A204.1 (cell line): ENCODE measurements around the gene STK11IP.

Experiments used
- FAIRE-seq: peaks from 2 replicates; lab custom pipeline; 2012; peaks lifted over from hg19 to GRCh38; lab: Jason Lieb, UNC

STK11IP gene

DNA sequence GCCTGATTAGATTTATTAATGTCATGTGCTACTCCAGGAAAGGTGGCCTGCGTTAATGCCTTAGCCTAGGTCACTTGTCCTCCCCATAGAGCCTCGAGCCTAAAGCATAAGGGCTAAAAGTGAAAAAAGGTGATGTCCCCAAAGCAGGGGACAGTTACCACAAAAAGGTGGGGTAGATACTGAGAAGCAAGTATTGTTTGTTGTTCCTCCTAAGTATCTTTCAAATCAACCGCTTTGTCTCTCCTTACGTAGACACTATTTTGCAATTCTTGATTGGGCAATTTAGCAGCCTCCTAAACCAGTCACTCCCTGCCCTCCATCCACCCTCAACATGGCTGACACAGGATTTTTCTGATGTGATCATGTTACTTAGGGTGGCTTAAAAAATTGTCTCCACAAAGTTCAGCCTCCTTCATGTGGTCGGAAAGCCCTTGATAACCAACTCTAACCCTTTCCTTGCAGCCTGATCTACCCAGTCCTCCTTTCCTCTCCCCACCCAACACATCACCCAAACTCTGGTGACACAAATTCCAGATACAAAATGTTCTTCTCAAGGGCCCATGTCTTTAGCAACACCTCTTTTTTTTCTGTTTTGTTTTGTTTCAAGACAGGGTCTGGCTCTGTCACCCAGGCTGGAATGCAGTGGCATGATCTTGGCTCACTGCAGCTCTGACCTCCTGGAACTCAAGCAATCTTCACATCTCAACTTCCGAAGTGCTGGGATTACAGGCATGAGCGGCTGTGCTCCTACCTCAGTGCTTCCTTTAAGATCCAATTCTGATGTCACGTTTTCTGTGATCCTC lies 18.6 kb upstream of the STK11IP start:
- no peak for FAIRE-seq

DNA sequence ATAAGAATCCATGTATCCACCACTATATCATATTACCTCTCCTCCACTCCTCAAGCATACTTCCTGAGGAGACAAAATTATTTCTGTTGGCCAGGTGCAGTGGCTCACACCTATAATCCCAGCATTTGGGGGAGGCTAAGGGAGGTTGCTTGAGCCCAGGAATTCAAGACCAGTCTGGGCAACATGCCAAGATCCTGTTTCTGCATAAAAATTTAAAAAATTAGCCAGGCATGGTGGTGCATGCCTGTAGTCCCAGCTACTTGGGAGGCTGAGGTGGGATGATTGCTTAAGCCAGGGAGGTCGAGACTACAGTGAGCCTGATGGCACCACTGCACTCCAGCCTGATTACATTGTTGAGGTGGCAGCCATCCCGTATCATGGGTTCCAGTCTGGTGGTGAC lies 16.3 kb upstream of the STK11IP start:
- no peak for FAIRE-seq

DNA sequence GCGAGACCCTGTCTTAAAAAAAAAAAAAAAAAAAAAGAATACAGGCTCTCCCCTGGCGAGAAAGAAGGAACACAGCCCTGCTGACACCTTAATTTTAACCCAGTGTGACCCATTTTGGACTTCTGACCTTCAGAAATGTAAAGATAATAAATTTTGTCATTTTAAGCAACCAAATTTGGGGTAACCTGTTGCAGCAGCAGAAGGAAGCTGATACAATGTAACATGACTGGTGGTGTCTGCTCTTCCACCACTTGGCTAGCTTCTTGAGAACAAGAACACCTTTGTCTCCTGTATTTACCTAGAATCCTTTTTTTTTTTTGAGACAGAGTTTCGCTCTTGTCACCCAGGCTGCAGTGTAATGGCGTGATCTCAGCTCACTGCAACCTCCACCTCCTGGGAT lies 6.6 kb upstream of the STK11IP start:
- no peak for FAIRE-seq

DNA sequence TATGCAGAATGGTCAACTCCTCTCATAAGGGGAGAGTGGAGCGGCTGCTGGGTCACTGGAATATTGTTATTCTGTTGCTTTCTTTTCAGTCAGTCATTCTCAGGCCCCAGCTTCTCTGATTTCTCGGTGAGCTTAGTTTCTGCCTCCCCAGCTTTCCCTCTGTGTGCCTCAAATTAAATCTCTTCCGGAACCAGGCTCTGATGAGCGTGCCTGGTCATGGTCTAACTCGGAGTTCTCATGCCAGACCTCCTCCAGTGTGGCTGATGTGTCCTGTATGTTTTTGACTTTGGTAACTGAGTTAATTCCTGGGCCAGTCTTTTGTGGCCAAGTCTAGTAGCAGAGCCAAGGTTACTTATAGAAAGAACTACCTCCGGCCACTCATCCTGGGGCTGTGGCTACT lies 4.9 kb upstream of the STK11IP start:
- no peak for FAIRE-seq

- no peak for FAIRE-seq
Observed at GRCh38 chr2:219593154-219593553, 4.5 kb upstream of the STK11IP start.

GRCh38 chr2:219595256-219595655 lies 2.4 kb upstream of the STK11IP start:
- no peak for FAIRE-seq

DNA sequence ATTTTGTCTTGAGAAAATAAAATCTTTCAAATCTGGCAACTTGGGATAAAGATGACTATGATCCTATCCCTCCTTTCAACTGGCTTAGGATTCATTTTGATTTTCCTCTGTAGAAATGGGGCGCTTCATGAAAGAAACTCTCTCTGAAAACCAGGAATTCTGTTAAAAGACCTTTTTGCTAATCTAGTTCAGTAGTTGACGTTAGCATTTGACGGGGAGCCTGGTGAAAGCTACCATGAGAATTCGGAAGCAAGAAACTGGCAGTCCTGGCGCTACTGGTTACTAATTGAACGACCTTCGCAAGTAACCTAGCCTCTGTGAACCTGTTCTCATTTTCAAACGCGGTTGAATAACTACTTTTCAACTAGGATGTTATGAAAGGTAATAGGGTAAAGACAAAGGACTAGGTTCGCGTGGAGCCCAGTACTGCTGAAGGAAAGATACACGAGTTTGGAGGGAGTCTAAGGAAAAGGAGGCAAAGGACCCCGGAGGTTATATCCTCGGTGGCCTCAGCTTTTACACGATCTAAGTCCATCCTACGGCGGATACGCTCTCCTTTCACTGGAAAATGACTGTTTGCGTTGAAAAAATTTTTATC lies 604 bp upstream of the STK11IP start:
- no peak for FAIRE-seq

DNA sequence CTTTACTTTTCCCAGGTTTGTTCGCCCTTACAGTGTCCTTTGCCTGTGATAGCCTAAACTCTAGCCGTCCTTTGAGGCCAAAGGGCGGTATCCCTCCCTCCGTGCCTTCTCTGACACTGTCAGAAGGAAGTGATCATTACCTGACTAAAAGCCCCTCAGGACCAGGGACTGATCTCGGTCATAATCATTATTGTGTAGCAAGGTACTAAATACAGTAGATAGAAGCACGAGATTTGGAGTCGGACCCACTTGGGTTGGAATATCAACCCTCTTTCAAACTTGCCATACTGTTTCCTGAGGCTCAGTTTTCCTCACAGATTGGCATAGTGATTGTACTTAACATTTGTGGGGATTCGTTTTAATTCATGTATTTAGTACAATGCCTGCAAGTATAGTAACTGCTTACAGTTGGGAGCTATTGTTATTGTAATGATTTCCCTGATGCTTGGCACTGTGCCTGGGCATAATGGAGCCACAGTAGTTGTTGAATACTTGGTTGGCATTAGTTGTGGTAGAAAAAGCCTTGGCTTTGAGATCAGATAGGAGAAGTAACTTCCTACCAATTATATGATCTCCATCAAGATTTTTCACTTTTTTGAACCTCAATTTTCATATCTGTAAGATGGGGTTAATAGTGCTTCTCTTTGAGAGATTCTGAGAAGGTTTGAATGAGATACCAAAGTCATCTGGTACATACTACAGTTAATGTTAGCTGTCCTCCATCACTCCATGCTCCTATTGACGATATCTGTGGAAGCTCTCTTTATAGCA lies 836 bp downstream of the STK11IP start:
- no peak for FAIRE-seq

DNA sequence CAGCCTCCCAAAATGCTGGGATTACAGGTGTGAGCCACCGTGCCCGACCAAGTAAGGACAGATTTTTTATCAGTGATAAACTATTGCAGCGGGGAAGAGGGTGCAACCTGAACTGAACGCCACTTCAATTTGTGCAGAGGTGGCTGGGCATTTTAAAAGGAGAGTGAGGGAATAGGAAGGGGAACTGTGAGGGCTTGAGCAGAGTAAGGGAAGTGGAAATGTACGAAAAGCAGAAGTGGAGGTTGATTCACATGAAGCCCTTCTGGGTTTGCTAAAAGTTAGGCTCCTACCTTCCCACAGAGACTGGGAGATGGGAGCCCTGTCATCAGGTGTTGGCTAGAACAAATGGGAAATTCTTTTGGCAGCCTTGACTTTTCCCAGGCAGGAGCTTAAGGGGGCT lies 6.1 kb downstream of the STK11IP start:
- no peak for FAIRE-seq

GRCh38 chr2:219605607-219605954 lies 7.9 kb downstream of the STK11IP start:
- FAIRE-seq = no peak

DNA sequence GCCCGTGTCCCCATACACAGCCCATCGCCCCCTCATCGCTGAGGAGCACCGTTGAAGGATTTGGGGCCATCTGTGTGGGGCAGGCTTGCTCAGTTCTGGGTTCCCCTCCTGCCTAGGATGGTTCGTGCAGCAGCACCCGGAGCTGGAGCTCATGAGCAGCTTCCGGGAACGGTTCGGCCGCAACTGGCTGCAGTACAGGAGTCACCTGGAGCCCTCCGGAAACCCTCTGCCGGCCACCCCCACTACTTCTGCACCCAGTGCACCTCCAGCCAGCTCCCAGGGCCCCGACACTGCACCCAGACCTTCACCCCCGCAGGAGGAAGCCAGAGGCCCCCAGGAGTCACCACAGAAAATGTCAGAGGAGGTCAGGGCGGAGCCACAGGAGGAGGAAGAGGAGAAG lies 10.3 kb downstream of the STK11IP start:
- FAIRE-seq = no peak

DNA sequence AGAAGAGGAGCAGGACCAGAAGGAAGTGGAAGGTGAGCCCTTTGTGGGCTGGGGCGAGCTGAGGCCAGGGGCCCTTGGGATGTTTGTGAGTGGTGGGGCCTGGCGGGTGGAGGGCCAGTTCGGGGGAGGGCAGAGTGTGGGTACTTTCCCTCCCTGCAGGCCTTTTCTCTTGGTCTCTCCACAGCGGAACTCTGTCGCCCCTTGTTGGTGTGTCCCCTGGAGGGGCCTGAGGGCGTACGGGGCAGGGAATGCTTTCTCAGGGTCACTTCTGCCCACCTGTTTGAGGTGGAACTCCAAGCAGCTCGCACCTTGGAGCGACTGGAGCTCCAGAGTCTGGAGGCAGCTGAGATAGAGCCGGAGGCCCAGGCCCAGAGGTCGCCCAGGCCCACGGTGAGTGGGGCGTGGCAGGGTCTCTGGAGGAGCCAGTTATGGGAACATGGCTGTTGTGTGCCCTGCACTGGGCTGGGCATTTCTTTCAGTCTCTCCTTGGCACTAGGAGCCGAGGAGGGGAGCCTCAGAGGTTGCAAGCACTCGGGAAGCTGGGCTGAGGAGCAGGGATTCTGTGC lies 10.8 kb downstream of the STK11IP start:
- FAIRE-seq = no peak

DNA sequence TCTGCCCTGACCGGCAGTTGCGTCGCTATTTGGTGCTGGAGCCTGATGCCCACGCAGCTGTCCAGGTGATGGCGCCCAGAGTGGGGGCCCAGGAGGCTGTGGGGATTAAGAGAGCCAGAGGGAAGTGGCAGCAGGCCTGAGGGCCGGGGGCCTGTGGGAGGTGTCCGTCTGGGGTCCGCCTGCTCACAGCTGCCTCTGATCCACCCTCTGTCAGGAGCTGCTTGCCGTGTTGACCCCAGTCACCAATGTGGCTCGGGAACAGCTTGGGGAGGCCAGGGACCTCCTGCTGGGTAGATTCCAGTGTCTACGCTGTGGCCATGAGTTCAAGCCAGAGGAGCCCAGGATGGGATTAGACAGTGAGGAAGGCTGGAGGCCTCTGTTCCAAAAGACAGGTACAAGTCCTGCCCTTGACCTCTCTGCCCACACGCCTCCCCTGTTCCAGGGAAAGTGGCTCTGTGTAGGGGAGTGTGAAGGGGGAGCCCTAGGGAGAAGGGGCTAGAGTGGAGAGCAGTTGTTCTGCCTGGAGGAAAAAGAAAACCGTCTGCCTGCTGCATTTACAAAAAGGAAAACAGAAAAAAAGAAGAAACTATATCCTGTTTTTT lies 11.6 kb downstream of the STK11IP start:
- no peak for FAIRE-seq

- no peak for FAIRE-seq
Observed at GRCh38 chr2:219611306-219611705, 13.6 kb downstream of the STK11IP start.

DNA sequence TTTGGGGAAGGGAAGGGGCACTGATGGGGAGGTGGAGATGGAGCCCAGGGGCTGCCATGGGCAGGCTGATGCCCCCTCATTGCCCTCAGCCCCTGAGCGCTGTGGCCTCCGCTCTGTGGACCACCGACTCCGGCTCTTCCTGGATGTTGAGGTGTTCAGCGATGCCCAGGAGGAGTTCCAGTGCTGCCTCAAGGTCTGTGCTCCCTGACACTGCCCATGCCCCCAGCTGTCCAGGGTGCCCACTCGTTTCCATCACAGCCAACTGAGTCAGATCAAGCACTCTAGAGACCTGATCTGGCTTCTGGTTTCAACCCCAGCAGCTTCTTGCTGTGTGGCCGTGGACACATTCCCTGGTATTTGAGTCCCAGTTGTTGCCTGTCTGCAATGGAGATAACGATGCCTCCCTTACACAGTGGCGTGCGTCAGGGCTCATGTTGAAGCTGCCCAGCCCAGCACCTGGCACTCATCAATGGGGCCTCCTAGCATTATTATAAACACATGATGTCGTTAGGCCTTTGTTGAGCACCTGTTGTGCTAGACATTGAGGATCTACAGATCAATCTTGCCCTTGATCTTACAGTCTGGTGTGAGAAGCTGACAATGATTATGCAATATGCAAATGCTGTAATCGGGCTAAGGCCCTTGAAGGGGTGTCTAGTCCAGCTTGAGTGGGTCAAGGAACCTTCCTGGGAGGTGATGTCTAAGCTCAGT lies 14.4 kb downstream of the STK11IP start:
- no peak for FAIRE-seq

- no peak for FAIRE-seq
Observed at GRCh38 chr2:219612577-219613286, 15.1 kb downstream of the STK11IP start.

DNA sequence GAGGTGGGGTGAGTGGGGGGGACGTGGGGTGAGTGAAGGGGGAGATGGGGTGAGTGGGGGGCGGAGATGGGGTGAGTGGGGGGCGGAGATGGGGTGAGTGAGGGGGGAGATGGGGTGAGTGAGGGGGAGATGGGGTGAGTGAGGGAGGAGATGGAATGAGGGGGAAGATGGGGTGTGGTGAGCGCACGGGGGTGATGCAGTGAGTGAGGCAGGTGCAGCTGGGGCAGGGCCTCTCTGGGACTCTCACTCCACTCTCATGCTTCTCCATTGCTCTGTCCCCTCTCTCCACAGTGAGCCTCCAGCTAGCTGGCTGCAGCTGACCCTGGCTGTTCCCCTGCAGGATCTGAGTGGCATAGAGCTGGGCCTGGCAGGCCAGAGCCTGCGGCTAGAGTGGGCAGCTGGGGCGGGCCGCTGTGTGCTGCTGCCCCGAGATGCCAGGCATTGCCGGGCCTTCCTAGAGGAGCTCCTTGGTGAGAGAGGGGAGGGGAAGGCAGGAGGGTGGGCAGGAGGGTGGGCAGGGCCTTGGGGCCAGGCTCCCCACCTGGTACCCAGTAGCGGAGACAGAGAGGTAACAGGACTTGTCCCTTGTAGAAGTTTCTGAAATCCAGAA lies 15.9 kb downstream of the STK11IP start:
- no peak for FAIRE-seq

- no peak for FAIRE-seq
Observed at GRCh38 chr2:219614076-219614860, 16.6 kb downstream of the STK11IP start.

DNA sequence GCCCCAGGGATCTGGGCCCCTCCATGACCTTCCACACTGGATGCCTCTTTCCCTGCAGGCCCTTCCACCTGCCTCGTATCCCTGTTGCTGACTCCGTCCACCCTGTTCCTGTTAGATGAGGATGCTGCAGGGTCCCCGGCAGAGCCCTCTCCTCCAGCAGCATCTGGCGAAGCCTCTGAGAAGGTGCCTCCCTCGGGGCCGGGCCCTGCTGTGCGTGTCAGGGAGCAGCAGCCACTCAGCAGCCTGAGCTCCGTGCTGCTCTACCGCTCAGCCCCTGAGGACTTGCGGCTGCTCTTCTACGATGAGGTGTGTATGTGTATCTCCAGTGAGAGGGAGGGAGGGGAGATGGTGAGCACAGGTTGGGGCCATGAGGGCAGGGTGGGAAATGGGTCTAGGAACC lies 17.4 kb downstream of the STK11IP start:
- no peak for FAIRE-seq

DNA sequence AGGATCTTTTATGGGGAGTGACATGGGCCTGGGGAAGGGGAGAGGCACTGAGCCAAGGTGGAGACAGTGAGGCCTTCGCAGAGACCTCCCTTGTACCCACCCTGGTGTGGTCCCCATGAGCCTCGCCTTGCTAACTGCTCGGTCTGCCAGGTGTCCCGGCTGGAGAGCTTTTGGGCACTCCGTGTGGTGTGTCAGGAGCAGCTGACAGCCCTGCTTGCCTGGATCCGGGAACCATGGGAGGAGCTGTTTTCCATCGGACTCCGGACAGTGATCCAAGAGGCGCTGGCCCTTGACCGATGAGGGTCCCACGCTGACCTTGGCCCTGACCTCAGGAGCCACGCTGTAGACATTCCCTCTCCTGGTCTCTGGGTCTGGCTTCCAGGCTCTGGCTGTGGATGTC lies 18.2 kb downstream of the STK11IP start:
- no peak for FAIRE-seq
